H54 (cell line): ENCODE results near the gene NOL6.

Source experiments
- DNase-seq: peaks from one replicate; pipeline ENCODE4 v3.0.0; 2011; ENCODE audit warnings: low spot score, mixed read lengths; ENCODE audit not compliant: insufficient read length
- FAIRE-seq: peaks from 3 replicates; lab custom pipeline; 2011; peaks lifted over from hg19 to GRCh38; lab: Jason Lieb, UNC
- POLR2A ChIP-seq: IDR thresholded peaks from 2 replicates; pipeline ENCODE4 v1.6.1; 2011; ENCODE audit warnings: low read depth, mild to moderate bottlenecking, low read length

NOL6 gene

GRCh38 chr9:33419708-33420303 is 53.9 kb downstream of the NOL6 start:
- DNase-seq (no peak), FAIRE-seq (no peak)
- TF ChIP-seq POLR2A, result no peak

- FAIRE-seq, result no peak
- TF ChIP-seq POLR2A, result no peak
- DNase-seq, result no peak
Measured at GRCh38 chr9:33418090-33418489, 55.6 kb downstream of the NOL6 start.

- DNase-seq, result no peak
- FAIRE-seq, result no peak
- no peak for TF ChIP-seq POLR2A
Measured at GRCh38 chr9:33416996-33417395, 56.7 kb downstream of the NOL6 start.

GRCh38 chr9:33415501-33416038 is 58.2 kb downstream of the NOL6 start:
- TF ChIP-seq POLR2A, result no peak
- no peak for FAIRE-seq
- peak; percentile 35 for DNase-seq

- no peak for FAIRE-seq
- no peak for TF ChIP-seq POLR2A
- no peak for DNase-seq
Measured at GRCh38 chr9:33414889-33415500, 58.7 kb downstream of the NOL6 start.

GRCh38 chr9:33414268-33414667 is 59.5 kb downstream of the NOL6 start:
- FAIRE-seq, result no peak
- no peak for DNase-seq
- TF ChIP-seq POLR2A, result no peak
